ENCODE measurements around the gene MYT1. TPM values are rescaled to one million over a fixed set of nuclear protein-coding genes. Genes with fewer than 3 reads are reported as not detected.

The MYT1 gene
- total and polyA plus RNA-seq, 9 of the 15 experiments (the other 6 are each of a cell fraction or from before 2014, with no cell fraction given) = 0.02 to 0.12 (median 0.06) TPM; not detected in 4

DNA sequence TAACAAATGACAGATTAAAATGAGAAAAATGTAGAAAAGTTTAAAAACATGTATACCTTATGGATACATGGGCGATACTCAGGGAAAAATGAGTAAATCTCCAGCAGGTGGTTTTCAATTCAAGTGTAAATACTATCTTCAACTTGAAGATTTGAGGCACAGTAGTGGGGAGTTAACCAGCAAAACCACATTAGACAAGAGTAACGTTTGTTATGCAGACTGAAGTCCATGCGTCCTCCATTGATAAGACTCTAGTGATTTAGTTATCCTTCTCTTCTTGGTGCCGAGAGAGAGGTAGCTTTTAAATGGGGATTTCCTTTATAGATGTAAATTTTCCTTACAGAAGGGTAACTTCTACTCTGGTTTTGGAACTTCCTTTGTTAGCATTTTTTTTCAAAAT lies 119.4 kb downstream of the MYT1 start:
- 18% methylated on average over 4 of the region's 4 CpGs for WGBS (ENCODE audit: insufficient coverage, low coverage, missing lambda C conversion rate)
- Histone ChIP-seq H2AFZ (ENCODE audit: low read depth, low read length) (no peak overlapping the region), H3K9me3 (replicated peaks; ENCODE audit: control insufficient read depth, insufficient read depth, low read depth, low read length) (peaks cover 12% of the 10 kb centered on the region), H3K36me3 (ENCODE audit: control insufficient read depth, insufficient read depth, low read length) (no peaks in the 10 kb centered on the region), H3K27me3 (ENCODE audit: control insufficient read depth in 2 of 2, insufficient read depth in 2 of 2, low read length in 2 of 2) (no peaks in the 10 kb centered on the region), H3K4me2 (ENCODE audit: insufficient read depth, low read length) (no peak overlapping the region), H3K79me2 (ENCODE audit: control insufficient read depth, insufficient read depth, low read length) (no peaks in the 10 kb centered on the region), H3K9ac (ENCODE audit: insufficient read depth in 1 of 2, low read depth in 2 of 2, low read length in 2 of 2) (no peak overlapping the region), H3K9me1 (ENCODE audit: control insufficient read depth, insufficient read depth, low read length) (no peaks in the 10 kb centered on the region), H3K27ac (ENCODE audit: extremely low read depth, low read depth, low read length) (no peak overlapping the region), H3K4me1 (replicated peaks in 1 of 2; ENCODE audit: control insufficient read depth in 2 of 2, insufficient read depth in 2 of 2, low read length in 2 of 2) (0 out of 5 replicates have a peak, but pooled peaks cover 0 to 3% of the 10 kb centered on the region in 2 experiments), H3K4me3 (no peak overlapping the region), H4K20me1 (replicated peaks; ENCODE audit: control insufficient read depth, insufficient read depth, low read length) (no peaks in the 10 kb centered on the region)
- DNase-seq (ENCODE audit: extremely low read depth in 1 of 4, low spot score in 3 of 4) (no peak), FAIRE-seq (no peak), ATAC-seq (no peak)
- BruUV-seq (replicated peaks) = no TSS peak
- POLR2A ChIA-PET = no interaction called here
- TF ChIP-seq LARP7 (IDR thresholded peaks at IDR 0.05) = no peak
- no peak for TF ChIP-seq MYNN (IDR thresholded peaks at IDR 0.05)
- TF ChIP-seq MYNN (CRISPR knock-in tag; IDR thresholded peaks at IDR 0.05) = no peak
- no peak for TF ChIP-seq DDX20 (tag; IDR thresholded peaks at IDR 0.05; ENCODE audit: low read depth)
- TF ChIP-seq MAFF (IDR thresholded peaks at IDR 0.05; ENCODE audit: low read length) = no peak
- no peak for TF ChIP-seq PHF20 (IDR thresholded peaks at IDR 0.05; ENCODE audit: partially characterized antibody)
- intact Hi-C loops (cut with micrococcal nuclease) = no loop called here
- in situ Hi-C loops (cut with MboI) = no loop called here
- CTCF ChIA-PET (ENCODE audit: low intra/inter-chr PET ratio) = interaction anchor here (0.6 to 0.8 kb wide), 2 partner anchors 27 to 148 kb away, joined by 3 to 4 read pairs; no protein-coding TSS in a partner anchor
